H1 (cell line): ENCODE data around the gene KLHL30.

Experiments used
- EZH2 ChIP-seq: fragments of 200-600 bp; sonication (generic); IDR thresholded peaks from 2 replicates; pipeline ENCODE4 v1.7.1; 2012; ENCODE audit warnings: low read depth, mild to moderate bottlenecking, moderate library complexity, low read length, inconsistent platforms; ENCODE audit not compliant: severe bottlenecking
- RAD21 ChIP-seq, 2 experiments: IDR thresholded peaks in 1 of 2; conservative IDR thresholded peaks in 1 of 2; 2 replicates each; pipeline ENCODE4 v1.6.1; 2011; ENCODE audit warnings: low read depth in 2 of 2, low read length in 2 of 2, improper control_type of control experiment in 1 of 2, inconsistent platforms in 1 of 2, mild to moderate bottlenecking in 1 of 2, moderate library complexity in 1 of 2
- RNF2 ChIP-seq: fragments of 200-900, 300-1000 bp; sonication (generic); IDR thresholded peaks from 2 replicates; pipeline ENCODE4 v1.7.1; 2016; ENCODE audit warnings: borderline replicate concordance, low read depth, mild to moderate bottlenecking, antibody characterized with exemption, low read length; ENCODE audit not compliant: poor library complexity, severe bottlenecking; ENCODE audit errors: missing control alignments

DNA sequence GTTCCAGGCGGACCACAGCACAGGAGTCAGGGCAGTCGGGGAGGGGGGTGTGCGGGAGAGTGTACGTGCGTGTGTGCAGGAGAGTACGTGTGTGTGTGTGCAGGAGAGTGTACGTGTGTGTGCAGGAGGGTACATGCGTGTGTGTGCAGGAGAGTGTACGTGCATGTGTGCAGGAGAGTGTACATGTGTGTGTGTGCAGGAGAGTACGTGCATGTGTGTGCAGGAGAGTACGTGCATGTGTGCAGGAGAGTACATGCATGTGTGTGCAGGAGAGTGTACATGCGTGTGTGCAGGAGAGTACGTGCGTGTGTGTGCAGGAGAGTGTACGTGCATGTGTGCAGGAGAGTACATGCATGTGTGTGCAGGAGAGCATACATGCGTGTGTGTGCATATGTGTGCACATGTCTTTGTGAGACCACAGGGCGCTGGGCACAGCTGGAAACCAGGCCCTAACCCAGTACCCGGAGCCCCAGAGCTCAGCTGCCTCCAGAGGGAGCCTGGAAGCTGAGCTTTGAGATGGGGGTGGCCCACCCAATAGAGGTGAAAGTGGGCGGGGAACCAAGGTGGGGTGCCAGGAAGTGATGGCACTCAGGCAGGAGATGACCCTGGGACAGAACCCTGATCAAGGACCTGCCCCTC is 13.9 kb upstream of the KLHL30 start:
- no peak for TF ChIP-seq RNF2
- no peak for TF ChIP-seq RAD21 (IDR thresholded peaks at IDR 0.05 in 1 of 2, conservative IDR thresholded peaks at IDR 0.05 in 1 of 2; ENCODE audit: low read depth in 2 of 2, low read length in 2 of 2)
- no peak for TF ChIP-seq EZH2
